CD4-positive, alpha-beta T cell treated with Interleukin-15 for 4 hours (primary cell): ENCODE measurements around the gene BCKDHA.
"Not testable (repeated sequence)": the region's sequence is repeated elsewhere in the genome, so short reads cannot be mapped to it uniquely, and the experiment has no call there.

Source experiments
- DNase-seq: peaks from one replicate; pipeline ENCODE4 v3.0.0-alpha.2; 2020; ENCODE audit warnings: low spot score

The BCKDHA gene

DNA sequence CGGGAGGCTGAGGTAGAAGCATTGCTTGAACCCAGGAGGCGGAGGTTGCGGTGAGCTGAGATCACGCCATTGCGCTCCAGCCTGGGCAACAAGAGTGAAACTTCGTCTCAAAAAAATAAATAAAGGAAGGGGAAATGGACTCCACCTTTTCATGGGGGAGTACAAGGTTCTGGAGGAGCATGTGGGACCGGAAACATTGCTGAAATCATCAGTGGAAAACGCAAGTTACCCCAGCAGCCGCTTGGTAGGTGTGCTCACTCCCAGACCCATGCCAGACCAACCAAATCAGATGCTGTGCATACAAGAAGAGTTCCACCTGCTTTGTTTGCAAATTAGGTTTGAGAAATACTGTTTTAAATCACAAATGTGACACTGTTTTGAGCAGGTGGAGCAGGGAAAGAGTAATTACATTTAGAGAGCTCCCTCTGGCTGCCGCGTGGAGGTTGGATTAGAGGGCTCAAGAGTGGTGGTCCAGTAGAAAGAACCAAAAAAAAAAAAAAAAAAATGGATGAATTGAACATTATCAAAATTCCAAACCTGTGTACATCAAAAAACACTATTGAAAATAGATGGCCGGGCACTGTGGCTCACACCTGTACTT is 50.2 kb downstream of the BCKDHA start:
- no peak for DNase-seq

DNA sequence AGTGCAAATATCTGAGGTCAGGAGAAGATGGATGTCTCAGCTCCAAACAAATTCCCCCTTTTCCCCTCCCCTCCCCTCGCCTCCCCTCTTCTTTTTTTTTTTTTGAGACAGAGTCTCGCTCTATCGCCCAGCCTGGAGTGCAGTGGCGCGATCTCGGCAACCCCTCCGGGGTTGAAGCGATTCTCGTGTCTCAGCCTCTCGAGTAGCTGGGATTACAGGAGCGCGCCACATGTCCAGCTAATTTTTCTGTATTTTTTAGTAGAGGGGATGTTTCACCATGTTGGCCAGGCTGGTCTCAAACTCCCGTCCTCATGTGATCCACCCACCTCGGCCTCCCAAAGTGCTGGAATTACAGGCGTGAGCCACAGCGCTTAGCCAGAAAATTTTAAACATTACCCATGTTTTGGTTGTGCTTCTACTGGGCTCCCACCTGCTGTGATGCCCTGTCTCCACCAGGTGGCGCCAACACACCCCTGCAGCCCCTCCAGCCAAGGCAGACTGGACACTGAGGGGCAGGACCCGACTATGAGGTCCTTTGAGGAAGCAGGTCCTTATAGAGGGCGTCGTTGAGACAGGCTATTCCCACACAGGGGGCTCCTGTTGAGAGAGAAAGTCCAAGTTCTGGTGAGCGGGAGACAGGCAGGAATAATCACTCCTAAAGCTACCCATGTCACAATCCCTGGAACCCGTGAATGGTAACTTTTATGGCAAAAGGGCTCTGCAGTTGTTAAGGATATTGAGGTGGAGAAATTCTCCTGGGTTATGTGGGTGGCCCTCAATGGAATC is 51.7 kb downstream of the BCKDHA start:
- DNase-seq: peak; percentile 65

DNA sequence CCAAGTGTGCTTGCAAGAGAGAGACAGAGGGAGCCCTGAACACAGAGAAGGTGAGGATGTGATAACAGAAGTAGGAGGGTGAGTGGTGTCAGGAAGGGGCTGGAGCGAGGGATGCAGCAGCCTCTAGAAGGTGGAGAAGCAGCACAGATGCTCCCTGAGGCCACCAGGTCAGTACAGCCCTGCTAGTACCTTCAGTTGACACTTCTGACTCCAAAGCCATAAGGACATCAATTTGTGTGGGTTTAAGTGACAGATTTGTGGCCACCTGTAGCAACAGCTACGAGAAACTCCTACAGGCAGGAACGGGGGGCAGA is 52.2 kb downstream of the BCKDHA start:
- DNase-seq: no peak

DNA sequence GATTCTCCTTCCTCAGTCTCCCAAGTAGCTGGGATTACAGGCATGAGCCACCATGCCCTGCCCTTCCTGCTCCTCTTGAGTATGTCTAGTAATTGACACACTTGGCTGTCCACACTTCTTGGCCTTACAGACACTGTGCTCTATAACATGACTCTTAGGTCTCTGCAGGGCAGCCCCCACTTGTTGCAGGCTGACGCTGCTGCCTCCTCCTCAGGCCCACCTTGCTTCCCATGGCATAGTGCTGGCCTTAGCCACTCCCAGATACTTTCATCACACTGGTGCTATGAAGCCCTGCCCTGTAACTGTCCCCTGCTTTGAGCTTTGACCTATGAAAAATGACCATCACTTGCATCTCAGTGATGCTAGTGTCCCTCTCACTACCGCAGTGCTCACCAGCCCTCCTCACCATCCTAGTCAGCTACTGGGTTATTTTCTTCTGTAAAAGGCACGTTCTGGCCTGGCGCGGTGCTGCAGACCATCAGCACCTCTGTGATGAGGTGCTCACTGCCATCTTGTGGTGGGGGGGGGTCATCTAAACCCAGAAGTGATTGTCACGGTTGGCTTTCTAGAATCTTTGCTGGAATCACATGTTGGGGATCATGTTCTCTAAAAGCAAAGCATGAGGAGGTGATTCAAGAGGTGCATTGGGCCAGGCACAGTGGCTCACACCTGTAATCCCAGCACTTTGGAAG is 55.1 kb downstream of the BCKDHA start:
- DNase-seq: no peak

GRCh38 chr19:41455936-41456335 is 58.3 kb downstream of the BCKDHA start:
- DNase-seq: no peak

- no peak for DNase-seq
These were observed 58.8 kb downstream of the BCKDHA start for GRCh38 chr19:41456342-41456918.

DNA sequence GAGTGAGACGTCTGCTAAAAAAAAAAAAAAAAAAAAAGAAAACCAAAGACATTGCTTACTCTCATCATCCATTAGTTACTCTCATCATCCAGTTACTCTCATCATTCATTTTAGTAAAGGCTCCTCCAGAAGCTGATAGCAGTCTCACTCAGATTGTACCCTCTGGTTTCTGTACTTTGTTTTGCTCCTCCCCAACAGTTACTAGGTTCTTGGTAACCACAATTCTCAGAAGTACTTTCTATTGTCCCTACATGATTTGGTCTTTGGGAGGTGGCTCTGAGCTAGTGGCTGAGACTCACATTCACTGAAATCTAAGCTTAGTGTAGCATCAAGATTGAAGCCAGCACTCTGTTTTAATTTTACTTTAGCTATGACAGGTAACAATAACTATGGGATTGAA is 59.6 kb downstream of the BCKDHA start:
- DNase-seq: peak; percentile 58

DNA sequence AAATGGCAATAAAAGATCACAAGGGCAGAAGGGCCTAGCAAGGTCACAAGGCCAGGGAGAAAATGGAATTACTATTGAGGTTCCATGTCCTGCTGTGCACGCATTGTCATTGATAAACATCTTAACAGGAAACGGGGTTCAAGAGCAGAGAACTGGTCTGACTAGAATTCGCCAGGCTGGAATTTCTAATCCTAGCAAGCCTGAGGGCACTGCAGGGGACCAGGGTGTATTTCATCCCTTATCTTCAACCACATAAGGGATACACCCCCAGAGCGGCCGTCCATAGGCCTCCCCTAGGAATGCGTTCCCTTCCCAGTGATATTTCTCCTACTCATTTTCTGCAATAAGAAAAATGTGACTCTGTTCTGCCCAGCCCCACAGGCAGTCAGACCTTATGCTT is 64.9 kb downstream of the BCKDHA start:
- DNase-seq: no peak

DNA sequence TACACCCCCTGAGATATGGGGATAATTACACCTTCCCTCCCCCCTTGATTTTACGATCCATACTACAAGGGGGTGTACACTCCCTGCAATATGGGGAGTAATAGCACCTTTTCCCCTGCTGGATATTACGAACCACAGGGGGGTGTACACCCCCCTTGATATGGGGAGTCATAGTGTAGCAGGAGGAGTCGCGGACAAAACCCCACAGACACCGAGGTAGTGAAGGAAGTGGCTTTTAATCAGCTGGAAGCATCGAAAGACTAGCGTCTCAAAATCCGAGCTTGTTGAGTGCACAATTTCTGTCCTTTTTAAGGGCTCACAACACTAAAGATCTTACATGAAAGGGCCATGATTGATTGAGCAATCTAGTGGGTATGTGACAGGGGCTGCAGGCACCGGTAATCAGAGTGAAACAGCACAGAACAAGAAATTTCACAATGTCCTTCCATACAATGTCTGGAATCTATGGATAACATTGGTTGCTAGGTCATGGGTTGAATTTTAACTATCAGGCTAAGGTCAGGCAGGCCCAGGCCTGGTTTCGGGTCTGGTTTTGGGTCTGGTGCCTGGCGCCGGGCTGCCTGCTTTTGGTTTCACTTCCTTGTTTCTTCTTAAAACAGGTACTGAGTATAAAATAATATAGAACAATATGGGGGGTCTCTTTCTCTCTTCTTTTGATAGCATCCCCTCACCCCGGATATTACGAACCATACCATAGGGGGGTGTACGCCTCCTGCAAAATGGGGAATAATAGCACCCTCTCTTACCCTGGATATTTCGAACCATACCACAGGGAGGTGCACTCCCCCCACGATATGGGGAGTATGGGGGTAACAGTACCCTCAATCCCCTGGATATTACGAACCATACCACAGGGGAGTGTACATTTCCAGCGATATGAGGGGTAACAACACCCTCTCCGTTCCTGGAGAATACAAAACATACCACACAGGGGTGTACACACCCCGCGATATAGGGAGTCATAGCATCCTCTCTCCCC is 65.9 kb downstream of the BCKDHA start:
- not testable (repeated sequence) for DNase-seq
